ENCODE measurements around the gene CAPNS1. TPM values are rescaled to one million over a fixed set of nuclear protein-coding genes. Genes with fewer than 3 reads are reported as not detected.
"Not testable (repeated sequence)": the region's sequence is repeated elsewhere in the genome, so short reads cannot be mapped to it uniquely, and the experiment has no call there.

CAPNS1 gene
- total RNA-seq, 1 donor = 400 TPM

GRCh38 chr19:36163813-36164212 lies 23.9 kb downstream of the CAPNS1 start:
- H3K4me2 ChIP-seq (ENCODE audit: insufficient read depth, low read length) = no peak overlapping the region
- no peak overlapping the region for H2AFZ ChIP-seq (ENCODE audit: low read length)
- H3K36me3 ChIP-seq (ENCODE audit: insufficient read depth, low read length) = peaks cover 3% of the 10 kb centered on the region
- H3K4me3 ChIP-seq (ENCODE audit: insufficient read depth, low read length) = no peak overlapping the region
- no peaks in the 10 kb centered on the region for H3K4me1 ChIP-seq (ENCODE audit: insufficient read depth, low read length)
- no peak for TF ChIP-seq CTCF (IDR thresholded peaks at IDR 0.05; ENCODE audit: extremely low read depth, low read depth, low read length)
- H3K79me2 ChIP-seq (ENCODE audit: insufficient read depth, low read length) = no peaks in the 10 kb centered on the region
- no peaks in the 10 kb centered on the region for H3K9me3 ChIP-seq (ENCODE audit: low read depth, low read length)
- DNase-seq (ENCODE audit: insufficient read length, low spot score, missing footprints) = peak; percentile 76
- H3K27me3 ChIP-seq (ENCODE audit: insufficient read depth, low read length) = no peaks in the 10 kb centered on the region
- H3K27ac ChIP-seq (ENCODE audit: low read depth, low read length) = no peak overlapping the region
- no peaks in the 10 kb centered on the region for H4K20me1 ChIP-seq (ENCODE audit: insufficient read depth, low read length)

GRCh38 chr19:36169084-36169760 lies 29.4 kb downstream of the CAPNS1 start:
- Histone ChIP-seq H3K4me1 (ENCODE audit: insufficient read depth, low read length) (peaks cover 3% of the 10 kb centered on the region), H3K36me3 (ENCODE audit: insufficient read depth, low read length) (peaks cover 3% of the 10 kb centered on the region), H3K27ac (ENCODE audit: low read depth, low read length) (no peak overlapping the region), H3K27me3 (ENCODE audit: insufficient read depth, low read length) (no peaks in the 10 kb centered on the region), H4K20me1 (ENCODE audit: insufficient read depth, low read length) (no peaks in the 10 kb centered on the region), H3K4me2 (ENCODE audit: insufficient read depth, low read length) (no peak overlapping the region), H3K4me3 (ENCODE audit: insufficient read depth, low read length) (no peak overlapping the region), H3K9me3 (ENCODE audit: low read depth, low read length) (no peaks in the 10 kb centered on the region), H2AFZ (ENCODE audit: low read length) (no peak overlapping the region), H3K79me2 (ENCODE audit: insufficient read depth, low read length) (no peaks in the 10 kb centered on the region)
- no peak for TF ChIP-seq CTCF (IDR thresholded peaks at IDR 0.05; ENCODE audit: extremely low read depth, low read depth, low read length)
- DNase-seq (ENCODE audit: insufficient read length, low spot score, missing footprints) = no peak

GRCh38 chr19:36172852-36173251 lies 33.0 kb downstream of the CAPNS1 start:
- Histone ChIP-seq H3K4me2 (ENCODE audit: insufficient read depth, low read length) (no peak overlapping the region), H3K9me3 (ENCODE audit: low read depth, low read length) (no peaks in the 10 kb centered on the region), H4K20me1 (ENCODE audit: insufficient read depth, low read length) (no peaks in the 10 kb centered on the region), H3K79me2 (ENCODE audit: insufficient read depth, low read length) (no peaks in the 10 kb centered on the region), H3K36me3 (ENCODE audit: insufficient read depth, low read length) (no peaks in the 10 kb centered on the region), H3K27ac (ENCODE audit: low read depth, low read length) (no peak overlapping the region), H2AFZ (ENCODE audit: low read length) (no peak overlapping the region), H3K4me1 (ENCODE audit: insufficient read depth, low read length) (peaks cover 3% of the 10 kb centered on the region), H3K27me3 (ENCODE audit: insufficient read depth, low read length) (no peaks in the 10 kb centered on the region), H3K4me3 (ENCODE audit: insufficient read depth, low read length) (no peak overlapping the region)
- no peak for TF ChIP-seq CTCF (IDR thresholded peaks at IDR 0.05; ENCODE audit: extremely low read depth, low read depth, low read length)
- no peak for DNase-seq (ENCODE audit: insufficient read length, low spot score, missing footprints)

- H2AFZ ChIP-seq (ENCODE audit: low read length); H3K4me1 ChIP-seq (ENCODE audit: insufficient read depth, low read length); H3K4me3 ChIP-seq (ENCODE audit: insufficient read depth, low read length); H3K27me3 ChIP-seq (ENCODE audit: insufficient read depth, low read length); H3K4me2 ChIP-seq (ENCODE audit: insufficient read depth, low read length); H4K20me1 ChIP-seq (ENCODE audit: insufficient read depth, low read length); H3K27ac ChIP-seq (ENCODE audit: low read depth, low read length); H3K36me3 ChIP-seq (ENCODE audit: insufficient read depth, low read length); H3K79me2 ChIP-seq (ENCODE audit: insufficient read depth, low read length); DNase-seq (ENCODE audit: insufficient read length, low spot score, missing footprints); H3K9me3 ChIP-seq (ENCODE audit: low read depth, low read length): not testable (repeated sequence)
Measured at GRCh38 chr19:36173846-36174245, 34.0 kb downstream of the CAPNS1 start.

GRCh38 chr19:36179077-36179476 lies 39.2 kb downstream of the CAPNS1 start:
- not testable (repeated sequence) for DNase-seq (ENCODE audit: insufficient read length, low spot score, missing footprints); H3K4me1 ChIP-seq (ENCODE audit: insufficient read depth, low read length); H3K79me2 ChIP-seq (ENCODE audit: insufficient read depth, low read length); H2AFZ ChIP-seq (ENCODE audit: low read length); H4K20me1 ChIP-seq (ENCODE audit: insufficient read depth, low read length); H3K27ac ChIP-seq (ENCODE audit: low read depth, low read length); H3K9me3 ChIP-seq (ENCODE audit: low read depth, low read length); H3K27me3 ChIP-seq (ENCODE audit: insufficient read depth, low read length); H3K4me2 ChIP-seq (ENCODE audit: insufficient read depth, low read length); H3K4me3 ChIP-seq (ENCODE audit: insufficient read depth, low read length)
- H3K36me3 ChIP-seq (ENCODE audit: insufficient read depth, low read length) = peaks cover 13% of the 10 kb centered on the region

All from osteoblast (primary cell).